GM11168 (cell line): ENCODE measurements around the gene DISC1.

ENCODE experiments used
- in situ Hi-C: fragments of 300-500 bp; cut with MboI; formaldehyde crosslinking; loops from one replicate; pipeline ENCODE4 v1.12.0; 2022; ENCODE audit warnings: low sequenced_read_pairs; ENCODE audit not compliant: unreplicated experiment

Gene DISC1

DNA sequence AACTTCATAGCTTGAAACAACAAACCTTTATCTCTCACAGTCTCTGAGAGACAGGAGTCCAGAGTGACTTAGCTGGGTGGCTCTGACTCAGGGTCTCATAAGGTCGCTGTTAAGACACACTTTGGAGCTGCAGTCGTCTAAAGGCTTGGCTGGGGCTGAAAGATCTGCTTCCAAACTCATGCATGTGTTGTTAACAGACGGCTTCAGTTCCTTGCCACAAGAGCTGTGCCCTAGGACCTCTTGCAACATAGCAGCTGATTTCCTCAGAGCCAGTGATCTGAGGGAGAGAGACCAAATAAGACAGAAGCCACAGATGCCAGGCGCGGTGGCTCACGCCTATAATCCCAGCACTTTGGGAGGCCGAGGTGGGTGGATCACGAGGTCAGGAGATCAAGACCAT lies 176.8 kb downstream of the DISC1 start:
- in situ Hi-C loops = no loop called here

DNA sequence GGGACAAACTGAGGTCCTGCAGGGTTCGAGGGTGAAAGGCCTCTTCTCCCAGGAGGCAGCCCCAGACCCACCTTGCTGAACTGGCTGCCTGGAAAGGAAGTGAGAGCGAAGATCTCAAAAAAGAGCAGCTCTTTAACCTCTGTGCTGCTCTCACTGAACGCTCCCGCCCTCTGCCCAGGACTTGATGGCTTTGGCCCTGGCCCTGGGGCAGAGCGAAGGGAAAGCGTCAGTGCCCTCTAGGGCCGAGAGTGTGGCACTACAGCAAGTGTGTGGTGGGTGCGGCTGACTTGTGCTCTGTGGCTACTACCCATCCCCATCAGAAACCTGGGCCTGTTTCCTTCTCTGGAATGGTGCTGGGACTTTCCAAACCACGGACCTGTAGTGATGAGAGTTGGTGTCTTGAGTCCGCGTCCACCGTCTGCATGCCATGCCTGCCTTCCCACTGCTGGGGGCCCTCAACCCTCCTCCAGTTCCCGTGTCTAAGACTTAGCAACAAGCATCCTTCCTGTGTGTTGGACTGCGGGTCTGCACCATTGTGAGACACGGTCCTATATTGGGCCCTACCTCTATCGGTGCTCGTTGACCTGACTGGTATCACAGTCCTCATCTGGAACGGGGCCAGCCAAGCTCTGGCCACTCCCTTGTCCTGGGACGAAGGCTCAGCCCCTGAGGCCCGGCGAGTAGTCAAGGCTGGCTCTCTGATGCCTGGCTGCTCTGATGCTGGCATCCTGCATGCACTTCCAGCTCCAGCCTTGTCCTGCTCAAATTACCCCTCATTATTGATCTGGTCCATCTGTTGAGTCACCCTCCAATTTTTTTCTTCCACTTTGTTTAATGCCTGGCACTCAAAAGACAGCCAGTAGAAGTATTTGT lies 180.3 kb downstream of the DISC1 start:
- in situ Hi-C loops = no loop called here

DNA sequence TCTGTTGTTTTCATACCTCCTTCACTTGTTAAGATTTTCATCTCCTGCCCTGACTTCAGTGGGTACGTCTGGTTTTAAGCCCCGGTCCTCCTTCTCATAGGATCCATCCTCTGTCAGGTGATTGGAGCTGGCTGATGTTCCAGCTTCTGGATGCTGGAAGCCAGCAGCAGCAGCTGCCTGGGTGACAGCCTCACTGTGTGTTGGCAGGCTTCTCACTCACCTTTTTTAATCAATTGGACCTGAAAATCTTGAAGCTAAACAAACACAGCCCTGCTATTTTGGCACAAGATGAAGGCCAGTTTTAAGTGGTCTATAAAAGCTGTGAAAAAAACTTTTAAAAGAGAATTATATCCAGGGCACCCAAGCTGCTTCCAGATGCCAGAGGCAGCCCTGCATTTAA lies 181.0 kb downstream of the DISC1 start:
- in situ Hi-C loops = no loop called here

DNA sequence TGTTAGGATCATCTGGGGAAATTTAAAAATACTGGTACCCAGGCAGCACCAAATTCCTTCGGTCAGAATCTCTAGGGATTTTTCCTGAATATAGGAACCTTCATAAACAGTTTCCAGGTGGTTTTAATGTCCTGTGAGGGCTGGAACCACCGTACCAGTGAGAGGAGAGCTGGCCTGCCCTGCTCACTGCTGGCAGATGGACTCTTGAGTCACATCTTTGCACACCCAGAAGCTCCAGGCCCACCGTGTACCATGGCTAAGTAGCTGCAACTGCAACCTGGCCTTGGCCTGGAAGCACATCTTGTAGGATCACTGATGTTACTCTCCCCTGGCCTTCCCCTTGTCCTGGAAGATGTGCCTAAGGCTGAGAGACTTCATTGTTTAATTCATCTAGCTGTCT lies 181.5 kb downstream of the DISC1 start:
- in situ Hi-C loops = no loop called here

DNA sequence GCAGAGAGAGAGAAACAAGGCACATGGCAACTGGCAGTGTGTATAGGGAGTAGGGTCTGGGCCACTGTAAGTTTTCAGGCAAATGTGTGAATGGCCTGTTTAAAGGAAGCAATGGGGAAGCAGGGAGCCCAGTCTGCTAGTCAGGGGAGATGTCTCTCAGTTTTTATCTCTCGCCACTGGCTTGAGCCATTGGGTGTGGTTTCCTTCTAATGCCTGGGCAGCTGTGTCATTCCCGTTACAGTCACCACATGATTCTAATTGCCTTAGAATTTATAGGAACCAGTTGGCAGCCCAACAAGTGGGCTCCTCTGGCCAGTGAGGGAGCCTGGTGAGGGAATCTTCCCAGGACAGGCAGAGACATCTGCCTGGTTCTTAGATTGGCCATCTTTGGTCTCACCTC lies 182.4 kb downstream of the DISC1 start:
- in situ Hi-C loops = no loop called here

DNA sequence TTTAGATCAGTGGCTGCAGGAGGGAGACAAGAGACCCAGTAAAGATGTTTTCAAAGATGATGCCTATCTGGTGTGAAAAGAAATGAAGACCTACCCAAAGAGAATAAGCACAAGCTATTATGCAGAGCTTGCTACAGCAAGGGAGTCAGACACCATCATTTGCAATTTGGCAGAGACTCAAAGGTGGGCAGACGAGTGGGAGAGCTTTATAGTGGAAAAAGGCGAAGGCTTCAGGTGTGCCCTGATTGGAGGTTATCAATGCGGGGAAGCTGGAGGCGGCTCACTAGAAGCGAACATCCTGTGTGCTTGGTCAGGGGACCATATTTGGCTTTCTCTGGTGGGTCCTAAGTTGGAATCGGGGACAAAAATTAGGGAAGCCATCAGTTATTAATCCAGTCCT lies 183.8 kb downstream of the DISC1 start:
- in situ Hi-C loops = no loop called here

DNA sequence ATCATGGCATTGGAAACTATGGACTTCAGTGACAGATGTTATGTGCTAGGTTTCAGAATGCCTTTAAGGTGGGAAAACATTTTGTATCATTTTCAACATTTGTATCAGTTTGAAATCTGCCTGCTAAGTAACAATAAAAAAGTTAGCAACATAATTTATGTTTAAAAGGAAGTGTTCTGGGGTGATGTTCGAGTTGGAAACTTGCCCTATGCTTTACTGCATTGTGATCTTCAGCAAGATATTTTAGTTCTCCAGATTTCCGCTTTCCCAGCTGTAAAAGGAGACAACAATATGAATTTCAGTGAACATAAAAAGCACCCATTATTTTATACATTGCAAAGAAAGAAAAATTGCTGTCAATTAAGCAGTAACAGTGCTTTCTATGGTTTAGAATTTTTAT lies 187.4 kb downstream of the DISC1 start:
- in situ Hi-C loops = no loop called here

DNA sequence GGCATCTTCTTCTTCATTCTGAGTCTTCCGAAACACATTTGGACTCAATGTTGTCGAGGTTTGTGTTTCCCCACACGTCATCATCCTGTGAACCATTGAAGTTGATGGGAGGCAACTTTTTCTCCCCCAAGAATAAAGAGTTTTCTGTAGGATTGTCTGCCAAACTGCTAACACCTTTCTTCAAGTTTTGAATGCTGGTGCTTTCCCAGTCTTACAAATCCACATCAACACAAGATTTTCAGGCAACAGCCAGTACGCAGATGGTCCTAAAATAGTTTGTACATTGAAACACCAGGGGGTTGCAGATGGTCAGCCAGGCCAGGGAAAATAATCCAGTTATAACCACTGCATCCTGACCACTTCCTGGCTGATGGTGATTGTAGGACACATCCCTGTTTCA lies 187.9 kb downstream of the DISC1 start:
- in situ Hi-C loops = no loop called here

DNA sequence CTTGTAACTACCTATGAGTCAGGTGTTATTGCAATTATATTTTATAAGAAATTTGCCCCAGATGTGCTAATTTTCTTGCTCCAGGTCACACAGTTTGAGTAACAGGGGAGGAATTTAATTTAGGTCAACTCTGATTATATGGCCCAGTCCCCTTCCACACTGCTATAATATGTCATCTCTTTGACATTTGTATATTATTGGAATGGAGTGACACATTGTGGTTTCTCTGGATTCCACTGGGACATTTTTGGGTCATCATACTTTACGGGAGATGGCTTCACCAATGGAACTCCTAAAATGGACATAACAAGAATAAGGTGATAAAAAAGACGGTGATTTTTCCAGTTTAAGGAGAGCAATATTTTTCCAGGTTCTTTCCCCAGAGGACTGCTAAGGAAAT lies 191.2 kb downstream of the DISC1 start:
- in situ Hi-C loops = no loop called here

DNA sequence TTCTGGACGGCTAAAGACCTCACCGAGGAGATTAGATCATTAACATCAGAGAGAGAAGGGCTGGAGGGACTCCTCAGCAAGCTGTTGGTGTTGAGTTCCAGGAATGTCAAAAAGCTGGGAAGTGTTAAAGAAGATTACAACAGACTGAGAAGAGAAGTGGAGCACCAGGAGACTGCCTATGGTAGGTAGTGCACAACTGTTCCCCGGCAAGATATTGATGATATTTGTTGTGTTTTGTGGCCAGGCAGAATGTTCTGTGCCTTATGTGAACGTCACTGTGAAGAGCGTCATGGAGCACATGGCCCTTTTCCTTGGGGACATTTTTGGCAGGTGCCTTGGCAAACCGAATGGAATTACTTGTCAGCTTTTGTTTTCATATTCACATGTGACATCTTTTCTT lies 191.7 kb downstream of the DISC1 start:
- in situ Hi-C loops = no loop called here

DNA sequence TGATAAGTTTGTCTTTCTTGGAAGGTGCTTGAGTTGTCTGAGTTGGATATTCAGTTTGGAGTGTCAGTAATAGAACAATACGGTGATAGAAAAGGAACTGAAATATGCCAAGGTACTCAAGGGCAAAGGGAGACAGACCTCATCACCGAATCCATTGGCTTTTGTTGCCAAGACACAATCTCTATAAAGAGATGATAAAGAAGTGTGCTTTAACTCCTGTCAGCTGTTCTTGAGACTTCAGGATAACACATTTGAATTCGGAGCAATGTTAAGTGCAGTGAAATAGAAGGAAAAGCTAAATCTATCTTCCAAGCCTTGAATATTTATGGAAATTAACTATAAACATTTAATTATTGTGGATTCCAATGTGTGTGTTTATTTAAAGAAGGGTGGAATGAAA lies 194.7 kb downstream of the DISC1 start:
- in situ Hi-C loops = no loop called here

DNA sequence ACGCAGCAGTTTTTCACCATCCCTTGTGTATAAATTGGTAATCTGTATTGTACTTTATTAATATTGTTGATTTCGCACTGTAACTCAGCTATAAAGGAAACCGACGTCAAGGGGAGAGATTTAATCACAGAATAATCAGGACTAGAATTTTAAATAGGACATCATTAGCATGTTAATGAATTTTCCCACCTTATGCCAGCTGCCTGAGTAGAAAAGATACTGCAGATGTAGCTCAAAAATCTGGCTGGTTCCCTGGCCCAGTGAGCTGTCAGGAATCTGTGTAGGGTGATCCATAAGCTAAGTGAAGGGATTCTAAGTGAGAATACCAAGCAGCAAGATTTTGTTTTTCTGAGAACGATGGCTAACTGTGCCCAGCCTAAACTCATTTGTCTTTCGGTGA lies 195.5 kb downstream of the DISC1 start:
- in situ Hi-C loops = no loop called here

DNA sequence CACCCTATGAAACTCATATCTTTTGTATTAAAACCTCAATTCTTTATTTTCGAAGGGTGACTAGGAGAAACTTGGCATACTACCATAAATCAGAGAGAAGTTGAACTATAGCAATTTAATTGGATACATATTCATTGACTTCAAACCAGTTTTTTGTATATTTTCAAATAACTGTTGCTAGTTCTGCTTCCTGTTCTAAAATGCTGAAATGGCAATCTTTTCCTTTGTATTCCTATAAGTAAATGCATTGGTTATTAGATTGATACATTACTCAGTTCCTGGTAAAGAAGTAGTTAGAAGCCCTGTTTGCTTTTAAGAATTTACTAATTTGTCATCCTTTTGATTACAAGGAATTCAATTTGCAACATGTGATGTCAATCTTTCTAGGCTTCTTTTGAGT lies 200.0 kb downstream of the DISC1 start:
- in situ Hi-C loops = no loop called here

DNA sequence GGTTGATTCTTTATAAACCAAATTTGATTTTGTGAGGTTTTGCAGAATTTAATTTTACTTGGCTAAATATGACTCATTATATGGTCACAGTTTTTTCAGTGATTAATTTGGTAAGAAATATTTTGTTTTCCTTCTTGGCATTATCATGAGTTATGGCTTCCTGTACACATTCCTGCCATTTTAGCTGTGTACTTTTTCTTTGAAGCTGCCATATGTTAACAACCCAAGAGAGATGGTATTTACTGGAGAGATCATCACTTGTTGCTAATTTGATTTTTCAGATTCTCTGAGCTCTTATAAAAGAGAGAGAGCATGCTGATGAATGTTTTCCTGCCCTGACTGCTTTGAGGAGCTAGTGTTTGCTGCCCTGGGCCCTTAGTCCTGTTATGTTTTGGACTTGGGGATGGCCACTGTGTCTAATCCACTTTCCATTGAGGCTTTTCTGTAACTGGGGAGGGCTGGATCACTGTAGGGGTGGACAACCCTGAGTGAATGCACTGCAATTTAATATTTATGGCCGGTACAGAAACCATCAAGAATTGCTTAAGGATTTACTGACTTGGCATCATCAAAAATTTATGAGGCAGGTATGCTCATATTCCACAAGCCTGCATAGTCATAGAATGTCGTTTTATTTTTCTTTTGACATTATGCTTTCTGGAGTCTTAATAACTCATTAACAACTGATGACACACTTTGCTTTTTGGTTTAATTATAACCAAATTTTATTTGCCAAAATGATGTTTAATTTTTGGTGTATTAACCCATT lies 200.9 kb downstream of the DISC1 start:
- in situ Hi-C loops = no loop called here

DNA sequence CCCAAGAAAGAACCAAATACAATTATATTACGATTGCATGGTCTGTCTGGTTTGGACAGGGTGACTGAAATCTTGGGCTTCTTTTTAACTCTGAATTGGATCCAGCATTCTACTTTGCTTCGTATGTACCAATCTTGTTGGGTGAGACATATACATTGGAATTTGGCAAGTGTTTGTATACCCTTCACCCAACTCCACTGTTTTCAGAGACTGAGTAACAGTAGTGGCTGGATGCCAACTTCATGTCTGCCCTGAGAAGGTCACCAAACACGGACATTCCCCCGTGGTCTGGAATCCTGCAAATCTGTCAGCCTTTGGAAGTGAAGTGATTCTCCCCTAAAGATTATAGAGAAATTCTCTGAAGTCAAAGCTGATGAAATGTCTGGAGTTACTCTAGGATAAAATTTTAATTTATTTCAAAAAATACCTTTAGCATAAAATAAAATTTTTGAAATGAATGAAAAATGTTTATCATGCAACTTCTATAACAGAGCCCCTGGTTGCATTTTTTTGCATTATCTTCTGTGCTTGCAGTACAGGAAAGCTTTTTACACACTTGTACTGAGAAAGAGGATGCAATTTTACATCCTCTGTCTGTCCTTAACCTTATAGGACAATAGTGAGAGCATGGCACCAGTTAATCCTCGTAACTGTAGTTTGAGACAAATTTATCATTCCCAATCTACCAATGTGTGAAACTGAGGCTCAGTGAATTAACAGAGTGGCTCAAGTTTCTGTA lies 201.8 kb downstream of the DISC1 start:
- in situ Hi-C loops = no loop called here

DNA sequence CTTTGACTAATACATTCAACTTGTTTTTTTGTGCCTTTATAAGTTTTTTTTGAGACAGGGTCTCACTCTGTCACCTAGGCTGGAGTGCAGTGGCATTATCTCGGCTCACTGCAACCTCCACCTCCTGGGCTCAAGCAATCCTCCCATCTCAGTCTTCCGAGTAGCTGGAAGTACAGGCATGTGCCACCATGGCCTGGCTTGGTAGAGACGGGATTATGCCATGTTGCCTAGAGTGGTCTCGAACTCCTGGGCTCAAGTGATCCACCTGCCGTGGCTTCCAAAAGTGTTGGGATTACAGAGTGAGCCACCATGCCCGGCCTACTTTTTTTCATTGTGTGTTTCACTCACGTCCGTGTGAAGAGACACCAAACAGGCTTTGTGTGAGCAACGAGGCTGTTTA lies 202.7 kb downstream of the DISC1 start:
- in situ Hi-C loops = no loop called here

DNA sequence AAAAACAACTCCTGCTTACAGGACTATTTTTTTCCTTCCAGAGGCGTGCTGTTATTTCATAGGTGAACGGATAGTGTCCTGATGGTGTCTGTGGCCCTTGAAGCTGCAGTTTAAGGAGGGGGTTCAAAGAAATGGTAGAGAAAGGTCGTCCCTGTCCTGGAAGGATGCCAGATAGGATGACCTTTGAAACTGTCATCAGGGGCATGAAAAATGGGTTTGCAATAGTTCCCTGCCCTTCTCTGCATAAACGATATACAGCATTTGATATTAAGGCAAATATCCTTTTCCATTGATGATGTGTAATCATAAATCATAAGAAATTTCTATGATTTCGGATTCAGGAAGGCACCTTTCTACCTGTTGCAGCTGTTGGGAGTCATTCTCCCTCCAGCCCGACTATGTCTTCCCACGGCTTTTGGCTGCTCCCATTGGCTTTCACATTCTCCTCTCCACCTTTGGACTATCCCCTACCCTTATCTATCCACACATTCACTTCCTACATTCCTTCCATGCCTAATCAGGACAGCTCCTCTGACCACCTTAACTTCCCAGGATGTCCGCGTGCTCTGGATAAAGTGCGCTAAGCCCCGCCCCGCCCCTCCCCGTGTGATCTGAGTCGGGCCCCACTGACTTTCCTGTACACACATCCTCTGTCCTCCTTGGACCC lies 209.8 kb downstream of the DISC1 start:
- in situ Hi-C loops = no loop called here

DNA sequence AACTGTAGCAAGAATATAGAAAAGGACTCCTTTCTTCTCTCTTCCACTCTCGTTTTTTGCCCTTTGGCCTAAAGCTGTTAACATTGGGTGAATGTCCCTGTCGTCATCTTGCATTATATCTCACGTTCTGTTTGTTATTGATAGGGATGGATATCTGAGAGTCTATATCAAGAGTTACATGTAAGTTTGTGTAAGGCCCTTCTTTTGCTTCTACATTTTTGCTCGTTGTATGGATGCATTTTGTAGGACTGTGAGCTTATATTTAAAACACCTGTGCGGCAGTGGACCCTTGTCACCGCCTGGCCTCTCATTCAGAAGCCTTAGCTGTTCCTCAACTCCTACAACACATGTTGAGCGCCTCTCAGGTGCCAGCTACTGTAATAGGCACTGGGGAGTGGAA lies 211.9 kb downstream of the DISC1 start:
- in situ Hi-C loops = no loop called here

DNA sequence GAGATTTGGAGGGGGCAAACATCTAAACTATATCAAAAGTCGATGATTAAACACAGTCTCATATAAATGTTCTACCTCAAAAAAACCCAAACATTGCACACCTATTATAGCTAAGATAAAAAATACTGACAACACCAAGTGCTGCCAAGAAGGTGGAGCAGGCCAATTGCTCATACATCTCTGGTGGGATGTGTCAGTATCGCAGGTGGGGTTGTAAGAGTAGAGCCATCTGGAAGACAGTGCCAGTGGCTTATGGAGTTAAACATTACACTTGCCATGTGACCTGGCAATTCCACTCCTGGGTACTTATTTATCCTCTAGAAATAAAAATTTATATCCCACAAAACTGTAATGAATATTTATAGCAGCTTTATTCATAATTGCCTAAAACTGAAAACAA lies 213.4 kb downstream of the DISC1 start:
- in situ Hi-C loops = no loop called here

DNA sequence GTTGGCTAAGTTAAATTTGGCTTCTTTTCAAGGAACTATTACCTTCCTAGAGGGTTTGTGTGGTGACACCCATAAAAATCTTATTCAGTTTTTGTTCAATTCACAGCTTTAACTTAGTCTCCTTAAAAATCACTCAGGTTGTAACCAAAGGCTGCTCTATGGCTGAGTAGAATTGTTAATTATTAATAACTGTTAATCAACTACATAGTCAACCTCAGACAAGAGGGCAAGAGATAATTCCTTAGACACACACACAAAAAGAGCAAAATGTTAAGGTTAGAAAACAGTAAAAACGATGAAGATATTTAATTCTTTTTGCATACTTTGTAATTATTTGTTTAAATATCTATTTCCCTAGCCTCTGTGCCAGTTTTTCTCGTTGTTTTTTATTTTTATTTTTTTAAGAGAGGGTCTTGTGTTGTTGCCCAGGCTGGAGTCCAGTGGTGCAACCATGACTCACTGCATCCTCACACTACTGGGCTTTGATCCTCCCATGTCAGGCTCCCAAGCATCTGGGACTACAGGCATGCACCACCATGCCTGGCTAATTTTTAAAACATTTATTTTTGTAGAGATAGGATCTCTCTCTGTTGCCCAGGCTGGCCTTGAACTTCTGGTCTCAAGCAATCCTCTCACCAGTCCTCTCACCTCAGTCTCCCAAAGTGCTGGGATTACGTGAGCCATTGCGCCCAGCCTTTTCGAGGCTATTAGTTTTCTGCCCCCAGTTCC lies 215.2 kb downstream of the DISC1 start:
- in situ Hi-C loops = no loop called here
